HG03066 (cell line): ENCODE results near the gene SERINC5.

Source experiments
- ATAC-seq: cut with Tn5 transposase; IDR thresholded peaks from one replicate; pipeline ENCODE4 v1.9.1; 2021; ENCODE audit warnings: low read depth; ENCODE audit not compliant: unreplicated experiment

The SERINC5 gene

GRCh38 chr5:80230269-80230992 lies 25.4 kb downstream of the SERINC5 start:
- ATAC-seq, result no peak

GRCh38 chr5:80229902-80230255 lies 26.0 kb downstream of the SERINC5 start:
- ATAC-seq, result no peak

GRCh38 chr5:80227979-80228596 lies 27.8 kb downstream of the SERINC5 start:
- no peak for ATAC-seq

GRCh38 chr5:80225934-80226326 lies 29.9 kb downstream of the SERINC5 start:
- ATAC-seq, result no peak

- no peak for ATAC-seq
These were observed 30.5 kb downstream of the SERINC5 start for GRCh38 chr5:80225189-80225933.

- ATAC-seq, result no peak
These were observed 32.3 kb downstream of the SERINC5 start for GRCh38 chr5:80223561-80223960.

GRCh38 chr5:80220245-80220897 lies 35.5 kb downstream of the SERINC5 start:
- no peak for ATAC-seq

- ATAC-seq, result no peak
These were observed 36.5 kb downstream of the SERINC5 start for GRCh38 chr5:80219391-80219790.

- no peak for ATAC-seq
These were observed 38.2 kb downstream of the SERINC5 start for GRCh38 chr5:80217667-80218066.

- ATAC-seq, result no peak
These were observed 38.9 kb downstream of the SERINC5 start for GRCh38 chr5:80216753-80217596.

GRCh38 chr5:80216096-80216495 lies 39.8 kb downstream of the SERINC5 start:
- ATAC-seq, result no peak

GRCh38 chr5:80215523-80215922 lies 40.3 kb downstream of the SERINC5 start:
- no peak for ATAC-seq

GRCh38 chr5:80213466-80213865 lies 42.4 kb downstream of the SERINC5 start:
- no peak for ATAC-seq

GRCh38 chr5:80212171-80212667 lies 43.6 kb downstream of the SERINC5 start:
- no peak for ATAC-seq

GRCh38 chr5:80211327-80211726 lies 44.5 kb downstream of the SERINC5 start:
- no peak for ATAC-seq

GRCh38 chr5:80210014-80210413 lies 45.8 kb downstream of the SERINC5 start:
- ATAC-seq, result no peak

- ATAC-seq, result no peak
These were observed 47.5 kb downstream of the SERINC5 start for GRCh38 chr5:80208381-80208780.

- ATAC-seq, result no peak
These were observed 48.0 kb downstream of the SERINC5 start for GRCh38 chr5:80207832-80208231.

- ATAC-seq, result no peak
These were observed 49.6 kb downstream of the SERINC5 start for GRCh38 chr5:80206282-80206681.

GRCh38 chr5:80205846-80206245 lies 50.0 kb downstream of the SERINC5 start:
- ATAC-seq, result no peak
